Ascending aorta (tissue), 2 donors: ENCODE measurements around the gene XXYLT1. TPM values are rescaled to one million over a fixed set of nuclear protein-coding genes. Genes with fewer than 3 reads are reported as not detected.
"Not testable (repeated sequence)": the region's sequence is repeated elsewhere in the genome, so short reads cannot be mapped to it uniquely, and the experiment has no call there.

ENCODE experiments used
- DNase-seq, 2 donors: peaks; one replicate each; pipeline ENCODE4 v3.0.0-alpha.2; 2019; ENCODE audit warnings: low spot score in 2 of 2
- H3K27ac ChIP-seq, 2 donors: fragments of 200-600 bp; sonication (generic); one replicate each; pipeline ENCODE4 v1.5.1; 2016 to 2017; ENCODE audit warnings: mild to moderate bottlenecking in 1 of 2
- H3K27me3 ChIP-seq: fragments of 200-600 bp; sonication (generic); one replicate; pipeline ENCODE4 v1.5.1; 2017
- H3K36me3 ChIP-seq, 2 donors: fragments of 200-600 bp; sonication (generic); one replicate each; pipeline ENCODE4 v1.5.1; 2016
- H3K4me1 ChIP-seq, 2 donors: fragments of 200-600 bp; sonication (generic); one replicate each; pipeline ENCODE4 v1.5.1; 2016 to 2017; ENCODE audit warnings: mild to moderate bottlenecking in 1 of 2
- H3K4me3 ChIP-seq, 2 donors: fragments of 200-600 bp; sonication (generic); one replicate each; pipeline ENCODE4 v1.5.1; 2016 to 2017; ENCODE audit warnings: mild to moderate bottlenecking in 1 of 2
- H3K9me3 ChIP-seq, 2 donors: fragments of 200-600 bp; sonication (generic); one replicate each; pipeline ENCODE4 v1.5.1; 2016
- intact Hi-C: fragments of 100-400 bp; cut with DNase I; formaldehyde crosslinking; loops from one replicate; pipeline ENCODE4 v1.15.1; 2023
- total RNA-seq: library from RNA; depleted of rRNA; stranded (reverse); fragments of >200 nt; gene quantifications from one replicate; pipeline ENCODE4 v1.1.0, GENCODE V29; 2016
- TF ChIP-seq, protein P1 (sequence below), 3 experiments: fragments of 200-600 bp in 2 of 3; fragments of 450-650 bp in 1 of 3; sonication (generic) in 2 of 3; IDR thresholded peaks; one replicate each; pipeline ENCODE4 v1.5.1; 2016 to 2019; ENCODE audit warnings: antibody characterized with exemption in 3 of 3, mild to moderate bottlenecking in 1 of 3, moderate library complexity in 1 of 3

Gene XXYLT1
- total RNA-seq, 1 donor from 2014 or later: 41.0 TPM

DNA sequence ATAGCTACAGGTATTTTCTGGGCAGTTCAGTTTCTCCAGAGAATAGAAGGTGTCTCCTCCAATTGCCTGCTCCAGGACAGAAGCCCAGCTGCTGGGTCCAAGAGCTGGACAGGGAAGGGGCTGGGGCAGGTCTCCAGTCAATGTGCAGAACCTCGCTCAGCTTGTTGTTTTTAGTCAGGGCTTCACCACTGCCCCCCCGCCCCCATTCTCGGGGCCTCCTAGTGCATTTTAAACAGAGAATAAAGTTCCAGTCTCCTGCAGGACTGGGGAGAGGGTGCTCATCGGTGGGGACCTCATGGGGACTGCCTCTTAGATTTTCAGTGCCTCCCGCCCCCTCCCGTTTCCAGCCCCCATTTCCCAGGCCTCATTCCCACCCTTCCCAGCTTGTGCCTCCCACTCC, 216.6 kb downstream of the XXYLT1 start:
- H3K4me1 ChIP-seq: no peaks in the 10 kb centered on the region
- no peak overlapping the region for H3K27ac ChIP-seq
- no peak overlapping the region for H3K4me3 ChIP-seq
- H3K36me3 ChIP-seq: no peaks in the 10 kb centered on the region
- peaks cover 0 to 5% of the 10 kb centered on the region in 2 donors for H3K9me3 ChIP-seq
- TF ChIP-seq, protein P1, sequence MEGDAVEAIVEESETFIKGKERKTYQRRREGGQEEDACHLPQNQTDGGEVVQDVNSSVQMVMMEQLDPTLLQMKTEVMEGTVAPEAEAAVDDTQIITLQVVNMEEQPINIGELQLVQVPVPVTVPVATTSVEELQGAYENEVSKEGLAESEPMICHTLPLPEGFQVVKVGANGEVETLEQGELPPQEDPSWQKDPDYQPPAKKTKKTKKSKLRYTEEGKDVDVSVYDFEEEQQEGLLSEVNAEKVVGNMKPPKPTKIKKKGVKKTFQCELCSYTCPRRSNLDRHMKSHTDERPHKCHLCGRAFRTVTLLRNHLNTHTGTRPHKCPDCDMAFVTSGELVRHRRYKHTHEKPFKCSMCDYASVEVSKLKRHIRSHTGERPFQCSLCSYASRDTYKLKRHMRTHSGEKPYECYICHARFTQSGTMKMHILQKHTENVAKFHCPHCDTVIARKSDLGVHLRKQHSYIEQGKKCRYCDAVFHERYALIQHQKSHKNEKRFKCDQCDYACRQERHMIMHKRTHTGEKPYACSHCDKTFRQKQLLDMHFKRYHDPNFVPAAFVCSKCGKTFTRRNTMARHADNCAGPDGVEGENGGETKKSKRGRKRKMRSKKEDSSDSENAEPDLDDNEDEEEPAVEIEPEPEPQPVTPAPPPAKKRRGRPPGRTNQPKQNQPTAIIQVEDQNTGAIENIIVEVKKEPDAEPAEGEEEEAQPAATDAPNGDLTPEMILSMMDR (IDR thresholded peaks at IDR 0.05): no peak
- DNase-seq: no peak
- intact Hi-C loops: loop anchor here (10.0 kb wide), 1 partner anchor 230 kb away; no protein-coding TSS in a partner anchor
- H3K27me3 ChIP-seq: no peaks in the 10 kb centered on the region

DNA sequence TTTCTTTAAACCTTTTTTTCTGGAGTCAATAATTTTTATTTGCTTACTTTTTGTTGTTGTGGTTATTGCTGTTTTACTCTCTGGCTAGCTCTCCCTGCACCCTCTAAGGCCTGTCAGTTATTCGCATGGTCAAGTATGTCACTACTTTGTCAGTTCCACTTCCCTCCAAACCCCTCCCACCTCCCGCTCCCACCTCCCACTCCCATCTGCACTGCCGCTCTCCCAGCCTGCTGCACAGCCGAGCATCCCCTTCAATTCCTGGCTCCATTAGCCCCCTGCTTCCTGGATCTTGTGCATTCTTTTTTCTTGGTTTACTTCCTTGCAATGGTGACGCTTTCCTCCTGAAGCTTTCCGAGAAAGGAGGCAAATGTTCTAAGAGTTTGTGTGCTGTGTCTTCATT, 218.0 kb downstream of the XXYLT1 start:
- intact Hi-C loops: loop anchor here (10.0 kb wide), 1 partner anchor 228 kb away; no protein-coding TSS in a partner anchor
- no peaks in the 10 kb centered on the region for H3K36me3 ChIP-seq
- TF ChIP-seq, protein P1 (IDR thresholded peaks at IDR 0.05): no peak
- H3K9me3 ChIP-seq: peaks cover 0 to 5% of the 10 kb centered on the region in 2 donors
- H3K27ac ChIP-seq: no peak overlapping the region
- H3K4me3 ChIP-seq: no peak overlapping the region
- H3K4me1 ChIP-seq: no peaks in the 10 kb centered on the region
- no peaks in the 10 kb centered on the region for H3K27me3 ChIP-seq
- DNase-seq: no peak

DNA sequence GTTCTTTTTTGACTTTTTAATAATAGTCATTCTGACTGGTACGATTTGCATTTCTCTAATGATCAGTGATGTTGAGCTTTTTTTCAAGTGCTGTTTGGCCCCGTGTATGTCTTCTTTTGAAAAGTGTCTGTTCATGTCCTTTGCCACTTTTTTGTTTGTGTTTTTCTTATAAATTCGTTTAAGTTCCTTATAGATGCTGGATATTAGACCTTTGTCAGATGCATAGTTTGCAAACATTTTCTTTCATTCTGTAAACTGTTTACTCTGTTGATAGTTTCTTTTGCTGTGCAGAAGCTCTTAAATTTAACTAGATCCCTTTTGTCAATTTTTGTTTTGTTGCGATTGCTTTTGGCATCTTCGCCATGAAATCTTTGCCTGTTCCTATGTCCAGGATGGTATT, 220.7 kb downstream of the XXYLT1 start:
- DNase-seq, H3K27me3 ChIP-seq, H3K27ac ChIP-seq, H3K36me3 ChIP-seq, H3K4me3 ChIP-seq, H3K9me3 ChIP-seq, H3K4me1 ChIP-seq: not testable (repeated sequence)
- intact Hi-C loops: loop anchor here (10.0 kb wide), 1 partner anchor 225 kb away; no protein-coding TSS in a partner anchor

DNA sequence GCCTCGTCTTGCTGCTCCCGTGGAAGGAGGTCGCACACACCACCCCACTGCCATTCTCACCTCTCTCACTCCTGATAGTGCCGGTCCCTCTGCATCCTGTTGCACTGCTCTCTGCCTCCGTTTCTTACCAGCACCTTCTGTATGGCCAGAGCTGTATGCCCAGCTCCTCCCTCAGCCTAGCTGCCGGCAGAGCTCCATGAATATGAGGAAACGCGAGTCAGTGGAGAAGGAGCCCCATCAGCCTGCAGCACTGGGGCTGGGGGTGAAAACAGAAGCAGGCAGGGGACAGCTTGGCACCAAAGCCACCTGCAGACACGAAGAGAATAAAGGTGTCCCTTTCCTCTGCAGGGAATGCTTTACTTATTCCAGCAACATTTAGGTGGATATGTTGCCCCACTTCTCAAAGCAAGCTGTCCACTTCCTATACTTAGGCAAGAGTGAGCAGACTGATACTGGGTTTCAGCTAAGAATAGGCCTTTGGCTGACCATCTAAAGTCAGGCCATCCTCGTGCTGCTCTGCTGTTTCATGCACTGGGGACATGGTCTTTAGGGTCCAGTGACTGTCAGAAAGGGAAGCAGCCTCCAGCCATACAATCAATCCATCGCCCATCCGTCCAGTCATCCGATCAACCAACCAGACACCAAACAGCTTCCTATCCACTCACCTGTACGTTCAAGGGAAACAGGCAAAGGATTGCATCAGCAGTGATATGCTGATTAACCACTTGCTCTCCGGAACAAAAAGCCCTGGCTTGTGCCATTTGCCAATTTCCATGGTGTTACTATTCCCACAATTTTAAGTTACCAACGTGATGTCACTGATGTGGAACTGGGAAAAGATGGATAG, 222.7 kb downstream of the XXYLT1 start:
- Histone ChIP-seq H3K4me3 (no peak overlapping the region), H3K27me3 (no peaks in the 10 kb centered on the region), H3K27ac (no peak overlapping the region), H3K4me1 (no peaks in the 10 kb centered on the region), H3K9me3 (peaks cover 0 to 5% of the 10 kb centered on the region in 2 donors), H3K36me3 (no peaks in the 10 kb centered on the region)
- intact Hi-C loops: no loop called here
- TF ChIP-seq, protein P1 (IDR thresholded peaks at IDR 0.05): no peak
- no peak for DNase-seq

DNA sequence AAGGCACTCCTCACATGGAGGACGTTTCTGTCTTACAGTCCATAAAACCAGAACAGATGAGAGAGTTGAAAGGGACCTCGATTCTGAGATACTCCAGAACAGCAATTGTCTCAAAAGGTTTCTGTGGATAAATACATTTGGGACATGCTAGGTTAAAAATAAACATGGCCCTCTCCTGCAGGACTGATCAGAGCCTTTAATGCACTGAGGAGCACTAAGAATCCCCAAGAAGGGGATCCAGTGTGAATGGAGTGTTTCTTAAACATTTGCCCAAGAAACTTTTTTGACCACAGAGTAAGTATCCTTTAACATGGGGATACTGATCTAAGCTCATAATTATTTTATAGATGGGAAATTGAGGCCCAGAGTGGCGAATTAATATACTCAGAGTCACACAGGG, 223.4 kb downstream of the XXYLT1 start:
- Histone ChIP-seq H3K4me3 (no peak overlapping the region), H3K36me3 (no peaks in the 10 kb centered on the region), H3K9me3 (no peaks in the 10 kb centered on the region), H3K27ac (no peak overlapping the region), H3K4me1 (no peaks in the 10 kb centered on the region), H3K27me3 (no peaks in the 10 kb centered on the region)
- intact Hi-C loops: no loop called here
- TF ChIP-seq, protein P1 (IDR thresholded peaks at IDR 0.05): no peak
- DNase-seq: no peak

DNA sequence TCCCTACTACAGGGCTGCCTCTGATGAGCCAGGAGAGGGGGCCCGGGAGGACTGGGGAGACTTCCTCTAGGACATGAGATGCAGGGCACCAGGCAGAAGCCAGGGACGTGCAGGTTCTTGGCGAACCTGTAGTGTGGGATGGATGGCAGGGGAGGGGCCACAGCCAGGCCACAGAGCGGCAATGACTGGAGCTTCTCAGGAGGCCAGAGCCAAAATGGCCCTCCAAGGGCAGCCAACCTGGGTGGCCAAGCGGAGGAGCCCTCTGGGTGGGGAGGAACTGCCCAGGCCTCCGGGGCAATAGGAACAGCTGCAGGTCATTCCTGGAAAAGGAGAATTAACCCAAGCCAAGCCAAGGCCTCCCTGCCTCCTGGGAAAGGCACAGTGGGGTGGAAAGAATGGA, 224.5 kb downstream of the XXYLT1 start:
- Histone ChIP-seq H3K27ac (no peak overlapping the region), H3K27me3 (no peaks in the 10 kb centered on the region), H3K4me1 (no peaks in the 10 kb centered on the region), H3K36me3 (no peaks in the 10 kb centered on the region), H3K4me3 (no peak overlapping the region), H3K9me3 (no peaks in the 10 kb centered on the region)
- intact Hi-C loops: no loop called here
- DNase-seq: peak in 1 of 2 donors; percentile 31
- TF ChIP-seq, protein P1 (IDR thresholded peaks at IDR 0.05): no peak
